Measurements from ENCODE around the gene PDCD6IP.
"Not testable (repeated sequence)": the region's sequence is repeated elsewhere in the genome, so short reads cannot be mapped to it uniquely, and the experiment has no call there.

Gene PDCD6IP

DNA sequence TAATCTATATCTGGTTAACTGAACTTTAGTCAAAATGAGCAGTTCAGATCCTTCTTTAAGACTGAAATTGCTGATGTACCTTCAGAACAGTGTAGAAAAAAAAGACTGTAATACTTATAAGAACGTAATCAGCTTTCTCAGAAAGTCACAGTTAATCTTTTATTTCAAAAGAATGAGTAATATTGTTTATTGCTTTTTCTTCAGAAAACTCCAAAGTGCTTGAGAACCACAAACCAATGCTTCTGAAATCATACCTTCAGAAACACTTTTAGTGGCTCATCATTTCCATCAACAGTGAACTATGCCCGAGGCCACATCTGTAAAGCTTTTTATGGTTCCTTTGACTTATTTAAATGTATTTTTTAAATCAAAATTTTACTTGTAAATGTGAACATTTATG lies 47.1 kb upstream of the PDCD6IP start:
- no peaks in the 10 kb centered on the region for H4K20me1 ChIP-seq (ENCODE audit: control insufficient read depth, insufficient read depth, low read depth, low read length)

DNA sequence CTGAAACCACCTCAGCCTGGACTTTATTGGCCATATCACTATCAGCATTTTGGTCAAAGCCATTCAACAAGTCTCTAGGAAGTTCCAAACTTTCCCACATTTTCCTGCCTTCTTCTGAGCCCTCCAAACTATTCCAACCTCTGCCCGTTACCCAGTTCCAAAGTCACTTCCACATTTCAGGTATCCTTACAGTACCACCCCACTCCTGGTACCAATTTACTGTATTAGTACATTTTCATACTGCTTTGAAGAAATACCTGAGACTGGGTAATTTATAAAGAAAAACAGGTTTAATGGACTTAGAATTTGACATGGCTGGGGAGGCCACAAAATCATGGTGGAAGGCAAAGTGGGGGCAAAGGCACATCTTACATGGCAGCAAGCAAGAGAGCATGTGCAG lies 44.0 kb upstream of the PDCD6IP start:
- not testable (repeated sequence) for H3K79me2 ChIP-seq (ENCODE audit: control insufficient read depth, low read length); H3K4me2 ChIP-seq (ENCODE audit: low read length); H3K27me3 ChIP-seq (ENCODE audit: control insufficient read depth, low read length); H3K9me2 ChIP-seq (replicated peaks; ENCODE audit: control insufficient read depth, low read length); H3K36me3 ChIP-seq (ENCODE audit: control insufficient read depth, low read length); H3K4me1 ChIP-seq (ENCODE audit: control insufficient read depth, low read length); H3F3A ChIP-seq (ENCODE audit: control insufficient read depth, insufficient read depth); H3K27ac ChIP-seq (ENCODE audit: low read depth, low read length); H3K4me3 ChIP-seq (ENCODE audit: low read length); H4K20me1 ChIP-seq (ENCODE audit: control insufficient read depth, insufficient read depth, low read depth, low read length)
- peaks cover 13% of the 10 kb centered on the region; the same call in 1 of the 2 replicates for H3K9me3 ChIP-seq (ENCODE audit: control insufficient read depth, insufficient read depth, low read length)

More for the DNA sequence above, 47.1 kb upstream of the PDCD6IP start:
- Histone ChIP-seq H3K9me2 (replicated peaks; ENCODE audit: control insufficient read depth, low read length) (no peaks in the 10 kb centered on the region), H3K4me1 (ENCODE audit: control insufficient read depth, low read length) (peaks cover 4% of the 10 kb centered on the region), H3K4me3 (ENCODE audit: low read length) (no peak overlapping the region), H3K4me2 (ENCODE audit: low read length) (no peak overlapping the region), H3K36me3 (ENCODE audit: control insufficient read depth, low read length) (no peaks in the 10 kb centered on the region), H3F3A (ENCODE audit: control insufficient read depth, insufficient read depth) (peaks cover 4% of the 10 kb centered on the region; the same call in 1 of the 2 replicates), H3K79me2 (ENCODE audit: control insufficient read depth, low read length) (no peaks in the 10 kb centered on the region), H3K27ac (ENCODE audit: low read depth, low read length) (no peak overlapping the region), H3K27me3 (ENCODE audit: control insufficient read depth, low read length) (no peaks in the 10 kb centered on the region), H3K9me3 (ENCODE audit: control insufficient read depth, insufficient read depth, low read length) (peaks cover 13% of the 10 kb centered on the region; the same call in 1 of the 2 replicates)
- TF ChIP-seq, protein P1, sequence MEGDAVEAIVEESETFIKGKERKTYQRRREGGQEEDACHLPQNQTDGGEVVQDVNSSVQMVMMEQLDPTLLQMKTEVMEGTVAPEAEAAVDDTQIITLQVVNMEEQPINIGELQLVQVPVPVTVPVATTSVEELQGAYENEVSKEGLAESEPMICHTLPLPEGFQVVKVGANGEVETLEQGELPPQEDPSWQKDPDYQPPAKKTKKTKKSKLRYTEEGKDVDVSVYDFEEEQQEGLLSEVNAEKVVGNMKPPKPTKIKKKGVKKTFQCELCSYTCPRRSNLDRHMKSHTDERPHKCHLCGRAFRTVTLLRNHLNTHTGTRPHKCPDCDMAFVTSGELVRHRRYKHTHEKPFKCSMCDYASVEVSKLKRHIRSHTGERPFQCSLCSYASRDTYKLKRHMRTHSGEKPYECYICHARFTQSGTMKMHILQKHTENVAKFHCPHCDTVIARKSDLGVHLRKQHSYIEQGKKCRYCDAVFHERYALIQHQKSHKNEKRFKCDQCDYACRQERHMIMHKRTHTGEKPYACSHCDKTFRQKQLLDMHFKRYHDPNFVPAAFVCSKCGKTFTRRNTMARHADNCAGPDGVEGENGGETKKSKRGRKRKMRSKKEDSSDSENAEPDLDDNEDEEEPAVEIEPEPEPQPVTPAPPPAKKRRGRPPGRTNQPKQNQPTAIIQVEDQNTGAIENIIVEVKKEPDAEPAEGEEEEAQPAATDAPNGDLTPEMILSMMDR (IDR thresholded peaks at IDR 0.05; ENCODE audit: low read depth, low read length, poor library complexity, severe bottlenecking): no peak
- TF ChIP-seq EZH2phosphoT487 (IDR thresholded peaks at IDR 0.05; ENCODE audit: borderline replicate concordance, low read length): no peak

DNA sequence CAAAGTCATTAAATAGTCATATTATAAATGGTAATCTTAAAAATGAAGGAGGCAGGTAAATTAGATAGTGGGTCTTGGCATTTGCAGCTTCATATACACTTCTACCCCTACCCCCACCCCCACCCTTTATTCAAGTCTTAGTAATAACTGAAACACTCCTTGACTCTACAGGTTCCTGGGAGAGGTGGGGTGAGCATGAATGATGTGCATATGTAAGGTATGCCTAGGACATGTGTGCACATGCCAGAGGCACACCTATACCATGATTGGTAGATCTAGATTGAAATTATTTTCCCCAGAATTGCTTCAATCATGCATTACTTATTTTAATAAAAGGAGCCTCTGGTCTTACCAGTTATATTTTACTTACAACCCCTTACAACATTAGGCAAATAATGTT lies 40.1 kb upstream of the PDCD6IP start:
- Histone ChIP-seq H3K79me2 (ENCODE audit: control insufficient read depth, low read length) (no peaks in the 10 kb centered on the region), H3K4me1 (ENCODE audit: control insufficient read depth, low read length) (no peaks in the 10 kb centered on the region), H3K4me2 (ENCODE audit: low read length) (no peak overlapping the region), H3F3A (ENCODE audit: control insufficient read depth, insufficient read depth) (no peaks in the 10 kb centered on the region), H3K36me3 (ENCODE audit: control insufficient read depth, low read length) (no peaks in the 10 kb centered on the region), H3K9me2 (replicated peaks; ENCODE audit: control insufficient read depth, low read length) (no peaks in the 10 kb centered on the region), H3K4me3 (ENCODE audit: low read length) (no peak overlapping the region), H3K9me3 (ENCODE audit: control insufficient read depth, insufficient read depth, low read length) (peaks cover 13% of the 10 kb centered on the region; the same call in 1 of the 2 replicates), H3K27ac (ENCODE audit: low read depth, low read length) (no peak overlapping the region), H3K27me3 (ENCODE audit: control insufficient read depth, low read length) (no peaks in the 10 kb centered on the region), H4K20me1 (ENCODE audit: control insufficient read depth, insufficient read depth, low read depth, low read length) (no peaks in the 10 kb centered on the region)
- TF ChIP-seq, protein P1 (IDR thresholded peaks at IDR 0.05; ENCODE audit: low read depth, low read length, poor library complexity, severe bottlenecking): no peak
- no peak for TF ChIP-seq EZH2phosphoT487 (IDR thresholded peaks at IDR 0.05; ENCODE audit: borderline replicate concordance, low read length)

DNA sequence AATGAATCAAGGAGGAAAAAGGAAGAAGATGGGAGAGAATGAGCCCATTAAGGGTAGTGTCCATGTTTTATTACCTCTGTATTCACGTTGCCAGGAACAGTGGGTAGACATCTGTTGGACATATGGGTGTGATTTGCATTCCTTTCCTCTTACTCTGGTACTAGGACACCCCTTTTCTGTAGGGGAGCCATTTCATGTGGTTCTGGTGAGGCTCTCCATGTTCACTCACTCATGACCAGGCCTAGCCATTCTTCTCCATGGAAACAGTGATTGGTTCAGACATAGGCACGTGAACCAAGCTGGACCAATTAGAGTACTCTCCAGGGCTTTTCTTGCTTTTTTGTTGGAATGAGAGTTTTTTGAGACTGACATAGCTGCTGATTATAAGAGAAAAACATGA lies 39.6 kb upstream of the PDCD6IP start:
- Histone ChIP-seq H3K79me2 (ENCODE audit: control insufficient read depth, low read length) (no peaks in the 10 kb centered on the region), H3K9me3 (ENCODE audit: control insufficient read depth, insufficient read depth, low read length) (peaks cover 13% of the 10 kb centered on the region; the same call in 1 of the 2 replicates), H3K9me2 (replicated peaks; ENCODE audit: control insufficient read depth, low read length) (no peaks in the 10 kb centered on the region), H3F3A (ENCODE audit: control insufficient read depth, insufficient read depth) (no peaks in the 10 kb centered on the region), H4K20me1 (ENCODE audit: control insufficient read depth, insufficient read depth, low read depth, low read length) (no peaks in the 10 kb centered on the region), H3K27ac (ENCODE audit: low read depth, low read length) (no peak overlapping the region), H3K4me3 (ENCODE audit: low read length) (no peak overlapping the region), H3K36me3 (ENCODE audit: control insufficient read depth, low read length) (no peaks in the 10 kb centered on the region), H3K4me1 (ENCODE audit: control insufficient read depth, low read length) (no peaks in the 10 kb centered on the region), H3K27me3 (ENCODE audit: control insufficient read depth, low read length) (no peaks in the 10 kb centered on the region), H3K4me2 (ENCODE audit: low read length) (no peak overlapping the region)
- TF ChIP-seq, protein P1 (IDR thresholded peaks at IDR 0.05; ENCODE audit: low read depth, low read length, poor library complexity, severe bottlenecking): no peak

Measured in DOHH2 (cell line).